SK-N-SH treated with all-trans-retinoic acid at 6 μM for 48 hours (cell line): ENCODE data around the gene GNPDA1.

Experiments
- ATAC-seq: fragments of 200-7000 bp; cut with Tn5 transposase; 3 replicates; pipeline ENCODE4 v1.9.1; 2020; ENCODE audit warnings: mild to moderate bottlenecking, moderate library complexity
- ARNTL ChIP-seq: fragments of 450-650 bp; formaldehyde crosslinking; IDR thresholded peaks from 2 replicates; pipeline ENCODE4 v1.5.0; 2020; ENCODE audit warnings: low read depth, mild to moderate bottlenecking, moderate library complexity, borderline replicate concordance
- BACH2 ChIP-seq: fragments of 250-450 bp; sonication (Bioruptor Pico); IDR thresholded peaks from 2 replicates; pipeline ENCODE4 v1.9.0; 2021; ENCODE audit warnings: mild to moderate bottlenecking, borderline replicate concordance
- CREB5 ChIP-seq: fragments of 250-450 bp; sonication (Bioruptor Pico); IDR thresholded peaks from 2 replicates; pipeline ENCODE4 v1.5.1; 2020; ENCODE audit warnings: low read depth, mild to moderate bottlenecking, moderate library complexity
- CSDC2 ChIP-seq: fragments of 250-450 bp; sonication (Bioruptor Pico); IDR thresholded peaks from 2 replicates; pipeline ENCODE4 v1.5.0; 2020; ENCODE audit warnings: mild to moderate bottlenecking, moderate library complexity
- ESRRG ChIP-seq: fragments of 250-450 bp; sonication (Bioruptor Pico); IDR thresholded peaks from 2 replicates; pipeline ENCODE4 v1.6.1; 2021; ENCODE audit warnings: mild to moderate bottlenecking
- GLIS3 ChIP-seq: fragments of 250-450 bp; sonication (Bioruptor Pico); IDR thresholded peaks from 2 replicates; pipeline ENCODE4 v1.5.0; 2020; ENCODE audit warnings: mild to moderate bottlenecking, moderate library complexity
- ISL1 ChIP-seq: fragments of 250-450 bp; sonication (Bioruptor Pico); IDR thresholded peaks from 2 replicates; pipeline ENCODE4 v2.1.2; 2022; ENCODE audit warnings: mild to moderate bottlenecking, moderate library complexity
- OSR1 ChIP-seq: fragments of 250-450 bp; sonication (Bioruptor Pico); IDR thresholded peaks from 2 replicates; pipeline ENCODE4 v1.8.0; 2022; ENCODE audit warnings: moderate library complexity, mild to moderate bottlenecking, inconsistent platforms
- TCF4 ChIP-seq: fragments of 250-450 bp; sonication (Bioruptor Pico); IDR thresholded peaks from 2 replicates; pipeline ENCODE4 v1.8.0; 2021; ENCODE audit warnings: mild to moderate bottlenecking, moderate library complexity, borderline replicate concordance
- TOX ChIP-seq: fragments of 250-450 bp; sonication (Bioruptor Pico); IDR thresholded peaks from 2 replicates; pipeline ENCODE4 v1.8.0; 2021; ENCODE audit warnings: mild to moderate bottlenecking, moderate library complexity, borderline replicate concordance
- ZC3H10 ChIP-seq: fragments of 250-450 bp; sonication (Bioruptor Pico); IDR thresholded peaks from 2 replicates; pipeline ENCODE4 v1.5.1; 2021; ENCODE audit warnings: mild to moderate bottlenecking, moderate library complexity
- ZFP3 ChIP-seq: fragments of 250-450 bp; sonication (Bioruptor Pico); IDR thresholded peaks from 2 replicates; pipeline ENCODE4 v1.5.0; 2020; ENCODE audit warnings: mild to moderate bottlenecking, moderate library complexity
- ZNF565 ChIP-seq: fragments of 450-650 bp; formaldehyde crosslinking; conservative IDR thresholded peaks from 2 replicates; pipeline ENCODE4 v1.5.0; 2020; ENCODE audit warnings: low read depth, mild to moderate bottlenecking, moderate library complexity
- ZNF70 ChIP-seq: fragments of 450-650 bp; formaldehyde crosslinking; IDR thresholded peaks from 2 replicates; pipeline ENCODE4 v1.5.0; 2020; ENCODE audit warnings: mild to moderate bottlenecking, moderate library complexity
- ZNF8 ChIP-seq: fragments of 450-650 bp; formaldehyde crosslinking; IDR thresholded peaks from 2 replicates; pipeline ENCODE4 v1.5.0; 2020; ENCODE audit warnings: mild to moderate bottlenecking, moderate library complexity
- TF ChIP-seq, protein P1 (sequence below): fragments of 250-450 bp; sonication (Bioruptor Pico); IDR thresholded peaks from 2 replicates; pipeline ENCODE4 v1.5.1; 2021; ENCODE audit warnings: mild to moderate bottlenecking, moderate library complexity
- TF ChIP-seq, protein P2 (sequence below): fragments of 250-450 bp; sonication (Bioruptor Pico); IDR thresholded peaks from 2 replicates; pipeline ENCODE4 v1.5.0; 2020; ENCODE audit warnings: mild to moderate bottlenecking, moderate library complexity
- TF ChIP-seq, protein P3 (sequence below): fragments of 250-450 bp; sonication (Bioruptor Pico); IDR thresholded peaks from 2 replicates; pipeline ENCODE4 v1.8.0; 2021; ENCODE audit warnings: low read depth, mild to moderate bottlenecking, moderate library complexity, borderline replicate concordance
- TF ChIP-seq, protein P4 (sequence below): fragments of 250-450 bp; sonication (Bioruptor Pico); IDR thresholded peaks from 2 replicates; pipeline ENCODE4 v1.8.0; 2020; ENCODE audit warnings: mild to moderate bottlenecking, moderate library complexity, borderline replicate concordance

The GNPDA1 gene

DNA sequence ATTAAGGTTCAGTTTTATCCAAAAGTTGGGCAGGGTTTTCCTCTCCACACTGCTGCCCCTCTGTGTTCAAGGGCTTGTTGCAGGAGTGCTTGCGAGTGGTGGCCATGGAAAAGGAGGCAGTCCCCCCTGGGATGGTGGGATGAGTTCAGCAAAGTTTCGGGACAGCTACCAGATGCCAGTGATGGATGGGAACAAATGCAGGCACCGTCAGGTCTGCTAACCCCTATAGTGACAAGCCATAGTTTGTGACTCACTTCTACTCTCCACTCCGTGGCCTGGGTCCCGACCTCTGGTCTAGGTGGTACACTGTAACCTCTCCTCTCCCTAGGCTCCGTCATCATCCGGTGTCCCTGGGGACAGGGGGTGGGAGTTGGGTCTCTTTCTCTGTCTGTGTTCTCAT is 47.8 kb downstream of the GNPDA1 start:
- no peak for TF ChIP-seq BACH2 (CRISPR knock-in tag)
- TF ChIP-seq ZC3H10 (CRISPR knock-in tag), result no peak
- TF ChIP-seq TCF4 (CRISPR knock-in tag), result no peak
- TF ChIP-seq, protein P1, sequence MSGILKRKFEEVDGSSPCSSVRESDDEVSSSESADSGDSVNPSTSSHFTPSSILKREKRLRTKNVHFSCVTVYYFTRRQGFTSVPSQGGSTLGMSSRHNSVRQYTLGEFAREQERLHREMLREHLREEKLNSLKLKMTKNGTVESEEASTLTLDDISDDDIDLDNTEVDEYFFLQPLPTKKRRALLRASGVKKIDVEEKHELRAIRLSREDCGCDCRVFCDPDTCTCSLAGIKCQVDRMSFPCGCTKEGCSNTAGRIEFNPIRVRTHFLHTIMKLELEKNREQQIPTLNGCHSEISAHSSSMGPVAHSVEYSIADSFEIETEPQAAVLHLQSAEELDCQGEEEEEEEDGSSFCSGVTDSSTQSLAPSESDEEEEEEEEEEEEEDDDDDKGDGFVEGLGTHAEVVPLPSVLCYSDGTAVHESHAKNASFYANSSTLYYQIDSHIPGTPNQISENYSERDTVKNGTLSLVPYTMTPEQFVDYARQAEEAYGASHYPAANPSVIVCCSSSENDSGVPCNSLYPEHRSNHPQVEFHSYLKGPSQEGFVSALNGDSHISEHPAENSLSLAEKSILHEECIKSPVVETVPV (CRISPR knock-in tag), result no peak
- TF ChIP-seq ZFP3 (CRISPR knock-in tag), result no peak
- TF ChIP-seq CREB5 (CRISPR knock-in tag), result no peak
- no peak for ATAC-seq

- ATAC-seq, result no peak
- TF ChIP-seq ISL1, result no peak
- TF ChIP-seq GLIS3, result no peak
- TF ChIP-seq, protein P2, sequence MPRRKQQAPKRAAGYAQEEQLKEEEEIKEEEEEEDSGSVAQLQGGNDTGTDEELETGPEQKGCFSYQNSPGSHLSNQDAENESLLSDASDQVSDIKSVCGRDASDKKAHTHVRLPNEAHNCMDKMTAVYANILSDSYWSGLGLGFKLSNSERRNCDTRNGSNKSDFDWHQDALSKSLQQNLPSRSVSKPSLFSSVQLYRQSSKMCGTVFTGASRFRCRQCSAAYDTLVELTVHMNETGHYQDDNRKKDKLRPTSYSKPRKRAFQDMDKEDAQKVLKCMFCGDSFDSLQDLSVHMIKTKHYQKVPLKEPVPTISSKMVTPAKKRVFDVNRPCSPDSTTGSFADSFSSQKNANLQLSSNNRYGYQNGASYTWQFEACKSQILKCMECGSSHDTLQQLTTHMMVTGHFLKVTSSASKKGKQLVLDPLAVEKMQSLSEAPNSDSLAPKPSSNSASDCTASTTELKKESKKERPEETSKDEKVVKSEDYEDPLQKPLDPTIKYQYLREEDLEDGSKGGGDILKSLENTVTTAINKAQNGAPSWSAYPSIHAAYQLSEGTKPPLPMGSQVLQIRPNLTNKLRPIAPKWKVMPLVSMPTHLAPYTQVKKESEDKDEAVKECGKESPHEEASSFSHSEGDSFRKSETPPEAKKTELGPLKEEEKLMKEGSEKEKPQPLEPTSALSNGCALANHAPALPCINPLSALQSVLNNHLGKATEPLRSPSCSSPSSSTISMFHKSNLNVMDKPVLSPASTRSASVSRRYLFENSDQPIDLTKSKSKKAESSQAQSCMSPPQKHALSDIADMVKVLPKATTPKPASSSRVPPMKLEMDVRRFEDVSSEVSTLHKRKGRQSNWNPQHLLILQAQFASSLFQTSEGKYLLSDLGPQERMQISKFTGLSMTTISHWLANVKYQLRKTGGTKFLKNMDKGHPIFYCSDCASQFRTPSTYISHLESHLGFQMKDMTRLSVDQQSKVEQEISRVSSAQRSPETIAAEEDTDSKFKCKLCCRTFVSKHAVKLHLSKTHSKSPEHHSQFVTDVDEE, result no peak
- TF ChIP-seq ZNF8 (CRISPR knock-in tag), result no peak
- no peak for TF ChIP-seq ZNF70 (CRISPR knock-in tag)
- TF ChIP-seq, protein P3, sequence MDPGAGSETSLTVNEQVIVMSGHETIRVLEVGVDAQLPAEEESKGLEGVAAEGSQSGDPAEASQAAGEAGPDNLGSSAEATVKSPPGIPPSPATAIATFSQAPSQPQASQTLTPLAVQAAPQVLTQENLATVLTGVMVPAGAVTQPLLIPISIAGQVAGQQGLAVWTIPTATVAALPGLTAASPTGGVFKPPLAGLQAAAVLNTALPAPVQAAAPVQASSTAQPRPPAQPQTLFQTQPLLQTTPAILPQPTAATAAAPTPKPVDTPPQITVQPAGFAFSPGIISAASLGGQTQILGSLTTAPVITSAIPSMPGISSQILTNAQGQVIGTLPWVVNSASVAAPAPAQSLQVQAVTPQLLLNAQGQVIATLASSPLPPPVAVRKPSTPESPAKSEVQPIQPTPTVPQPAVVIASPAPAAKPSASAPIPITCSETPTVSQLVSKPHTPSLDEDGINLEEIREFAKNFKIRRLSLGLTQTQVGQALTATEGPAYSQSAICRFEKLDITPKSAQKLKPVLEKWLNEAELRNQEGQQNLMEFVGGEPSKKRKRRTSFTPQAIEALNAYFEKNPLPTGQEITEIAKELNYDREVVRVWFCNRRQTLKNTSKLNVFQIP (CRISPR knock-in tag), result no peak
- no peak for TF ChIP-seq ZFP3 (CRISPR knock-in tag)
- no peak for TF ChIP-seq ARNTL (CRISPR knock-in tag)
- TF ChIP-seq TOX (CRISPR knock-in tag), result no peak
- TF ChIP-seq ZNF565 (CRISPR knock-in tag), result no peak
- no peak for TF ChIP-seq CREB5 (CRISPR knock-in tag)
- TF ChIP-seq, protein P1 (CRISPR knock-in tag), result no peak
- TF ChIP-seq, protein P4, sequence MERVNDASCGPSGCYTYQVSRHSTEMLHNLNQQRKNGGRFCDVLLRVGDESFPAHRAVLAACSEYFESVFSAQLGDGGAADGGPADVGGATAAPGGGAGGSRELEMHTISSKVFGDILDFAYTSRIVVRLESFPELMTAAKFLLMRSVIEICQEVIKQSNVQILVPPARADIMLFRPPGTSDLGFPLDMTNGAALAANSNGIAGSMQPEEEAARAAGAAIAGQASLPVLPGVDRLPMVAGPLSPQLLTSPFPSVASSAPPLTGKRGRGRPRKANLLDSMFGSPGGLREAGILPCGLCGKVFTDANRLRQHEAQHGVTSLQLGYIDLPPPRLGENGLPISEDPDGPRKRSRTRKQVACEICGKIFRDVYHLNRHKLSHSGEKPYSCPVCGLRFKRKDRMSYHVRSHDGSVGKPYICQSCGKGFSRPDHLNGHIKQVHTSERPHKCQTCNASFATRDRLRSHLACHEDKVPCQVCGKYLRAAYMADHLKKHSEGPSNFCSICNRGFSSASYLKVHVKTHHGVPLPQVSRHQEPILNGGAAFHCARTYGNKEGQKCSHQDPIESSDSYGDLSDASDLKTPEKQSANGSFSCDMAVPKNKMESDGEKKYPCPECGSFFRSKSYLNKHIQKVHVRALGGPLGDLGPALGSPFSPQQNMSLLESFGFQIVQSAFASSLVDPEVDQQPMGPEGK (CRISPR knock-in tag), result no peak
- no peak for TF ChIP-seq CSDC2
- TF ChIP-seq OSR1 (CRISPR knock-in tag), result no peak
- TF ChIP-seq TCF4 (CRISPR knock-in tag), result no peak
- no peak for TF ChIP-seq ZC3H10 (CRISPR knock-in tag)
- TF ChIP-seq ESRRG, result no peak
- TF ChIP-seq, all 23 proteins: peak for 0
Observed at GRCh38 chr5:141963701-141964100, 49.1 kb downstream of the GNPDA1 start.
